Mesothelial cell of epicardium (in vitro differentiated cells): ENCODE measurements around the gene TEP1. TPM values are rescaled to one million over a fixed set of nuclear protein-coding genes. Genes with fewer than 3 reads are reported as not detected.
A peak's percentile ranks its signal among the peaks of the same experiment; 100 is the strongest.

Source experiments
- DNase-seq, 2 experiments: peaks; one replicate each; pipeline ENCODE4 v3.0.0; 2021; ENCODE audit warnings: low spot score in 2 of 2; ENCODE audit not compliant: unreplicated experiment in 2 of 2
- H3K27ac Mint-ChIP-seq: 2 replicates; pipeline ENCODE4 v1.8.0; 2021; ENCODE audit warnings: mixed read lengths
- H3K27me3 Mint-ChIP-seq: 2 replicates; pipeline ENCODE4 v1.8.0; 2021; ENCODE audit warnings: low read depth, mixed read lengths
- H3K36me3 Mint-ChIP-seq: 2 replicates; pipeline ENCODE4 v1.8.0; 2021; ENCODE audit warnings: mixed read lengths
- H3K4me1 Mint-ChIP-seq: 2 replicates; pipeline ENCODE4 v1.8.0; 2021; ENCODE audit warnings: mixed read lengths
- H3K4me3 Mint-ChIP-seq: 2 replicates; pipeline ENCODE4 v1.8.0; 2021; ENCODE audit warnings: mild to moderate bottlenecking, moderate library complexity, mixed read lengths
- H3K9me3 Mint-ChIP-seq: 2 replicates; pipeline ENCODE4 v1.8.0; 2021; ENCODE audit warnings: mixed read lengths
- CTCF ChIP-seq: fragments of 200-600 bp; sonication (generic); IDR thresholded peaks from one replicate; pipeline ENCODE4 v1.5.0; 2021; ENCODE audit warnings: antibody characterized with exemption; ENCODE audit not compliant: unreplicated experiment
- total RNA-seq: library from RNA; stranded (reverse); gene quantifications from 3 replicates; pipeline ENCODE4 v1.2.1, GENCODE V29; 2021

Gene TEP1
- total RNA-seq, 1 donor from 2014 or later: 18.3 TPM

DNA sequence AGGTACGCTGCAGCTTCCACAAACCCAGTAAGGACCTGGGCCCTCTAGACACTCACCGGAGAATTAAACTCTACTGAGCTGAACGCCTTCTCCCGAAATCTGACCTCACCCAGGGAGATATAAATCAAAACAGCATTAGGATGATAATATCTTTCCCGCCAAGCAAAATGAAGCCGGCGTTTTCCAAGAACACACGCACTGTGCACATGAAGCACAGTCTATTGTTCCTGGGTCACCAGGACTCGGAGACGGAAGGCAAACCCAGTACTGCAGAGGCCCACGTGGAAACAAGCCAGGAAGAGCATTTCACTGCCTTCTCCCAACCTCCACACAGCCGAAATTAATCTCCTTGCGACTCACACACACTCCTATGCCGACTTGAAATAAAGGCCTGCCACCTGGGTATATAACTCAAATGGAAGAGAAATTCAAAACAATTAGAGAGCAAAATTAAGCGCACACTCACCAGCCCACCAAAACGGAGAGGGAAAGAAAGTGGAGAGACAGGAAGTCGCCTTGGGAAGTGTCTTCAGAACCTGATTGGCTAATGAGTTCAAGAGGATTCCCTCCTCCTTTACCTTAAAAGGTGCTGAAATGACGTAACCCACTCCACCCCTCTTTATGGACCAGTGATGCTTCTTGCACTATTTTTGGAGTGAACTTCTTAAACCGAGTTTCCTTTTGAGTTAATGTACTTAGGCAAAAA lies 80.4 kb downstream of the TEP1 start, which contains the start of gene CCNB1IP1:
TSS of gene CCNB1IP1 (minus strand) at position 492 of the 706 bp plus-strand sequence. CDS start 16,756 bp downstream, outside the sequence.
- peak within 1 kb of the TSS; percentile 99 for H3K27ac Mint-ChIP-seq
- H3K4me1 Mint-ChIP-seq: peaks cover 21% of the 10 kb centered on the region
- H3K36me3 Mint-ChIP-seq: peaks cover 2% of the 10 kb centered on the region
- peak within 1 kb of the TSS; percentile 93 for H3K4me3 Mint-ChIP-seq
- no peak for TF ChIP-seq CTCF
- DNase-seq: peak in 1 of 2 experiments; percentile 54
- no peaks in the 10 kb centered on the region for H3K27me3 Mint-ChIP-seq
- no peaks in the 10 kb centered on the region for H3K9me3 Mint-ChIP-seq

DNA sequence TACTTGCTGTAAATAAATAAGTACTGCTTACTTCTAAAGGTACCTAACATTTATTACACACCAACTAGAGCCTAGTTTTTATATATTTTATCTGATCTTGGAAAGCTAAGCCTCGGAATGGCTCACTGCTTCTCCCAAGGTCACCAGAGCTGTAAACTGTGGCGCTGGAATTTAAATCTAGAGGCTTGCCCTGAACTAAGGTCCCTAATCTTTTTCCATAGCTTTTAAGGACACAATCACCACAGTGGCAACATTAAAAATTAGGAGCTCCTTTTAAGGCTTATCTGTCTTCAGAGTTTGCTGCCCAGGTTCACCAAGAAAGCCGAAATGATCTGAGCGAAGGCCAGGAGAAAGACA lies 80.9 kb downstream of the TEP1 start:
- Mint-ChIP-seq H3K9me3 (no peaks in the 10 kb centered on the region), H3K27ac (peak overlapping the region; percentile 99), H3K4me3 (peak overlapping the region; percentile 93), H3K36me3 (peaks cover 2% of the 10 kb centered on the region), H3K4me1 (peaks cover 24% of the 10 kb centered on the region), H3K27me3 (no peaks in the 10 kb centered on the region)
- TF ChIP-seq CTCF: no peak
- DNase-seq: no peak

- DNase-seq: no peak
- Mint-ChIP-seq H3K4me3 (peak overlapping the region; percentile 36), H3K27me3 (no peaks in the 10 kb centered on the region), H3K27ac (peak overlapping the region; percentile 34), H3K36me3 (peaks cover 2% of the 10 kb centered on the region), H3K4me1 (peaks cover 25% of the 10 kb centered on the region), H3K9me3 (no peaks in the 10 kb centered on the region)
- no peak for TF ChIP-seq CTCF
Measured at GRCh38 chr14:20331053-20331613, 82.2 kb downstream of the TEP1 start.

GRCh38 chr14:20329355-20329754 lies 83.9 kb downstream of the TEP1 start:
- Mint-ChIP-seq H3K36me3 (peaks cover 6% of the 10 kb centered on the region), H3K9me3 (no peaks in the 10 kb centered on the region), H3K27me3 (no peaks in the 10 kb centered on the region), H3K27ac (no peak overlapping the region), H3K4me3 (no peak overlapping the region), H3K4me1 (peaks cover 25% of the 10 kb centered on the region)
- TF ChIP-seq CTCF: no peak
- no peak for DNase-seq

GRCh38 chr14:20328705-20329104 lies 84.6 kb downstream of the TEP1 start:
- H3K4me1 Mint-ChIP-seq: peaks cover 25% of the 10 kb centered on the region

More at GRCh38 chr14:20328705-20329104, 84.6 kb downstream of the TEP1 start:
- Mint-ChIP-seq H3K36me3 (peaks cover 11% of the 10 kb centered on the region), H3K9me3 (no peaks in the 10 kb centered on the region), H3K27me3 (no peaks in the 10 kb centered on the region), H3K4me3 (no peak overlapping the region), H3K27ac (no peak overlapping the region)
- TF ChIP-seq CTCF: no peak
- DNase-seq: no peak
